CD4-positive, alpha-beta T cell treated with Interleukin-6 at 100 ng/mL for 8 hours (primary cell): ENCODE results near the gene SLC35E3.

Experiments
- DNase-seq: peaks from one replicate; pipeline ENCODE4 v3.0.0-alpha.2; 2020; ENCODE audit warnings: mixed read lengths, low spot score

Gene SLC35E3

GRCh38 chr12:68745904-68746571 lies at the start of gene SLC35E3:
TSS of gene SLC35E3 (plus strand) at chr12:68746176. CDS start at chr12:68746378, 202 bp downstream.
- DNase-seq: peak; percentile 90

- DNase-seq: no peak
These were observed 46.5 kb upstream of the SLC35E3 start for GRCh38 chr12:68699486-68699885.

- DNase-seq: no peak
These were observed 18.2 kb upstream of the SLC35E3 start for GRCh38 chr12:68727776-68728175.

- no peak for DNase-seq
These were observed 12.3 kb upstream of the SLC35E3 start for GRCh38 chr12:68733661-68734071.

GRCh38 chr12:68739891-68740290 lies 6.1 kb upstream of the SLC35E3 start:
- DNase-seq: no peak

- no peak for DNase-seq
These were observed 2.6 kb upstream of the SLC35E3 start for GRCh38 chr12:68743356-68743755.

GRCh38 chr12:68745376-68745903 lies 536 bp upstream of the SLC35E3 start:
- no peak for DNase-seq

- peak; percentile 8 for DNase-seq
These were observed 700 bp downstream of the SLC35E3 start for GRCh38 chr12:68746572-68747180.

GRCh38 chr12:68749443-68749842 lies 3.5 kb downstream of the SLC35E3 start:
- no peak for DNase-seq

GRCh38 chr12:68749861-68750260 lies 3.9 kb downstream of the SLC35E3 start:
- DNase-seq: no peak

- DNase-seq: no peak
These were observed 4.5 kb downstream of the SLC35E3 start for GRCh38 chr12:68750506-68750905.

GRCh38 chr12:68755536-68756243 lies 9.7 kb downstream of the SLC35E3 start:
- no peak for DNase-seq

- no peak for DNase-seq
These were observed 13.9 kb downstream of the SLC35E3 start for GRCh38 chr12:68759852-68760251.

GRCh38 chr12:68760806-68761441 lies 14.9 kb downstream of the SLC35E3 start:
- no peak for DNase-seq

GRCh38 chr12:68761442-68761812 lies 15.5 kb downstream of the SLC35E3 start:
- DNase-seq: no peak

- DNase-seq: no peak
These were observed 16.1 kb downstream of the SLC35E3 start for GRCh38 chr12:68761901-68762630.

GRCh38 chr12:68762691-68763090 lies 16.7 kb downstream of the SLC35E3 start:
- no peak for DNase-seq

- DNase-seq: no peak
These were observed 19.7 kb downstream of the SLC35E3 start for GRCh38 chr12:68765696-68766095.

- DNase-seq: no peak
These were observed 20.7 kb downstream of the SLC35E3 start for GRCh38 chr12:68766646-68767045.

GRCh38 chr12:68767191-68767590 lies 21.2 kb downstream of the SLC35E3 start:
- DNase-seq: no peak

GRCh38 chr12:68768431-68768939 lies 22.5 kb downstream of the SLC35E3 start:
- no peak for DNase-seq

- no peak for DNase-seq
These were observed 24.0 kb downstream of the SLC35E3 start for GRCh38 chr12:68769941-68770340.
